HCT116 (cell line): ENCODE measurements around the gene PDE4D. TPM values are rescaled to one million over a fixed set of nuclear protein-coding genes. Genes with fewer than 3 reads are reported as not detected.

Experiments used
- ATAC-seq: fragments of 200-7000 bp; cut with Tn5 transposase; 2 replicates; pipeline ENCODE4 v1.9.1; 2020; ENCODE audit warnings: mild to moderate bottlenecking, moderate library complexity
- BruUV-seq: library from RNA; stranded (reverse); fragments of 400-500 nt; replicated peaks from 2 replicates; lab custom pipeline; 2021; lab: Mats Ljungman, UMichigan
- CTCF ChIA-PET: fragments of 300-600 bp; sonication (Branson Sonifier 250); formaldehyde crosslinking; loops from one replicate; lab custom pipeline; 2021; ENCODE audit warnings: antibody characterized with exemption; lab: Charles Lee
- POLR2A ChIA-PET: fragments of 300-600, 350-600 bp; sonication (Branson Sonifier 250); formaldehyde crosslinking; loops from one replicate; lab custom pipeline; 2021; ENCODE audit warnings: antibody characterized with exemption; lab: Charles Lee
- RAD21 ChIA-PET, 2 experiments: fragments of 300-600 bp; sonication (Branson Sonifier 250); formaldehyde crosslinking; loops; one replicate each; lab custom pipeline; 2023; ENCODE audit warnings: low total read pairs in 2 of 2; ENCODE audit not compliant: uncharacterized antibody in 2 of 2, unreplicated experiment in 2 of 2, low non-redundant PET in 1 of 2; lab: Charles Lee
- DNase-seq: peaks from one replicate; pipeline ENCODE4 v3.0.0-alpha.2; 2010; ENCODE audit warnings: low read depth, low spot score
- H2AFZ ChIP-seq: fragments of 200-600 bp; shearing (Covaris generic), sonication (generic); 2 replicates; pipeline ENCODE4 v1.6.1; 2017; ENCODE audit warnings: low read depth, mixed run types, mixed read lengths, antibody characterized with exemption, low read length; ENCODE audit not compliant: poor library complexity, severe bottlenecking
- H3K27ac ChIP-seq: 2 replicates; pipeline ENCODE4 v1.5.1; 2012; ENCODE audit warnings: low read depth, low read length
- H3K27me3 ChIP-seq: fragments of 200-600 bp; sonication (generic); 2 replicates; pipeline ENCODE4 v1.6.1; 2016; ENCODE audit warnings: mixed run types, low read length, mixed read lengths; ENCODE audit not compliant: insufficient read depth
- H3K36me3 ChIP-seq, 2 experiments: fragments of 200-500 bp in 1 of 2; fragments of 200-600 bp in 1 of 2; sonication (Bioruptor generic) in 1 of 2; sonication (generic) in 1 of 2; 2 replicates each; pipeline versions ENCODE4 v1.5.1 to v1.6.1; 2014 to 2016; ENCODE audit warnings: low read length in 2 of 2, inconsistent platforms in 1 of 2, mixed read lengths in 1 of 2, mixed run types in 1 of 2; ENCODE audit not compliant: insufficient read depth in 2 of 2, control insufficient read depth in 1 of 2
- H3K4me1 ChIP-seq, 2 experiments: fragments of 200-600 bp in 1 of 2; sonication (generic) in 1 of 2; 2 replicates each; pipeline versions ENCODE4 v1.5.1 to v1.6.1; 2012 to 2017; ENCODE audit warnings: low read length in 2 of 2, inconsistent platforms in 1 of 2, mild to moderate bottlenecking in 1 of 2, mixed read lengths in 1 of 2, mixed run types in 1 of 2, moderate library complexity in 1 of 2; ENCODE audit not compliant: insufficient read depth in 2 of 2, control insufficient read depth in 1 of 2
- H3K4me2 ChIP-seq: fragments of 200-600 bp; sonication (generic); 2 replicates; pipeline ENCODE4 v1.6.1; 2017; ENCODE audit warnings: mixed run types, low read length, mixed read lengths
- H3K4me3 ChIP-seq, 2 experiments: fragments of 200-600 bp in 1 of 2; sonication (generic) in 1 of 2; replicated peaks in 1 of 2; 2 replicates each; pipeline ENCODE4 v1.5.1; 2011 to 2016; ENCODE audit warnings: low read length in 2 of 2, control low read depth in 1 of 2, low read depth in 1 of 2, mild to moderate bottlenecking in 1 of 2, mixed read lengths in 1 of 2, mixed run types in 1 of 2
- H3K79me2 ChIP-seq: fragments of 200-600 bp; sonication (generic); 2 replicates; pipeline ENCODE4 v1.6.1; 2017; ENCODE audit warnings: mild to moderate bottlenecking, mixed run types, low read length, moderate library complexity, mixed read lengths; ENCODE audit not compliant: insufficient read depth
- H3K9ac ChIP-seq: fragments of 200-600 bp; sonication (generic); 2 replicates; pipeline ENCODE4 v1.6.1; 2016; ENCODE audit warnings: low read length, mixed read lengths
- H3K9me2 ChIP-seq: fragments of 200-600 bp; sonication (generic), shearing (Covaris generic); 2 replicates; pipeline ENCODE4 v1.6.1; 2017; ENCODE audit warnings: mixed run types, mild to moderate bottlenecking, moderate library complexity; ENCODE audit not compliant: insufficient read depth
- H3K9me3 ChIP-seq, 2 experiments: fragments of 200-500 bp in 1 of 2; fragments of 200-600 bp in 1 of 2; sonication (Bioruptor generic) in 1 of 2; sonication (generic) in 1 of 2; 2 replicates each; pipeline ENCODE4 v1.6.1; 2014 to 2017; ENCODE audit warnings: low read length in 2 of 2, mixed read lengths in 2 of 2, inconsistent platforms in 1 of 2, low read depth in 1 of 2, mild to moderate bottlenecking in 1 of 2, mixed run types in 1 of 2, moderate library complexity in 1 of 2; ENCODE audit not compliant: control insufficient read depth in 1 of 2, insufficient read depth in 1 of 2
- H4K20me1 ChIP-seq: fragments of 200-600 bp; sonication (generic), shearing (Covaris generic); 2 replicates; pipeline ENCODE4 v1.6.1; 2017; ENCODE audit warnings: mixed run types, mild to moderate bottlenecking, moderate library complexity; ENCODE audit not compliant: insufficient read depth
- CBX3 ChIP-seq: IDR thresholded peaks from 2 replicates; pipeline ENCODE4 v1.6.1; 2012; ENCODE audit warnings: low read depth
- CEBPB ChIP-seq: IDR thresholded peaks from 2 replicates; pipeline ENCODE4 v1.6.1; 2012; ENCODE audit warnings: low read depth
- ELF1 ChIP-seq: IDR thresholded peaks from 2 replicates; pipeline ENCODE4 v1.6.1; 2012; ENCODE audit warnings: low read depth, borderline replicate concordance
- EZH2phosphoT487 ChIP-seq: fragments of 200-600 bp; IDR thresholded peaks from 2 replicates; pipeline ENCODE4 v1.6.1; 2018; ENCODE audit warnings: antibody characterized with exemption, borderline replicate concordance
- FOSL1 ChIP-seq: IDR thresholded peaks from 2 replicates; pipeline ENCODE4 v1.6.1; 2012; ENCODE audit warnings: low read depth
- JUND ChIP-seq: IDR thresholded peaks from 2 replicates; pipeline ENCODE4 v1.6.1; 2012
- POLR2A ChIP-seq: IDR thresholded peaks from 2 replicates; pipeline ENCODE4 v1.7.0; 2011; ENCODE audit warnings: borderline replicate concordance; ENCODE audit not compliant: insufficient read depth, insufficient read length; ENCODE audit errors: extremely low read depth
- POLR2AphosphoS5 ChIP-seq: IDR thresholded peaks from 2 replicates; pipeline ENCODE4 v1.6.1; 2011; ENCODE audit warnings: mild to moderate bottlenecking, low read depth, low read length, moderate library complexity
- RAD21 ChIP-seq: IDR thresholded peaks from 2 replicates; pipeline ENCODE4 v1.6.1; 2012; ENCODE audit warnings: low read depth, mild to moderate bottlenecking
- SP1 ChIP-seq: IDR thresholded peaks from 2 replicates; pipeline ENCODE4 v1.6.1; 2012; ENCODE audit warnings: low read depth
- SRF ChIP-seq: IDR thresholded peaks from 2 replicates; pipeline ENCODE4 v1.6.1; 2012; ENCODE audit warnings: low read depth
- TCF7L2 ChIP-seq: IDR thresholded peaks from 2 replicates; pipeline ENCODE4 v1.7.0; 2011; ENCODE audit warnings: borderline replicate concordance, inconsistent platforms; ENCODE audit not compliant: insufficient read depth, insufficient read length; ENCODE audit errors: extremely low read depth
- YY1 ChIP-seq: IDR thresholded peaks from 2 replicates; pipeline ENCODE4 v1.6.1; 2011; ENCODE audit warnings: low read length, low read depth, moderate library complexity, mild to moderate bottlenecking; ENCODE audit not compliant: insufficient replicate concordance; ENCODE audit errors: extremely low read depth
- ZNF274 ChIP-seq: fragments of 200-500 bp; sonication (Bioruptor generic); IDR thresholded peaks from 2 replicates; pipeline ENCODE4 v1.6.1; 2014; ENCODE audit warnings: mild to moderate bottlenecking, low read depth, low read length, inconsistent platforms
- intact Hi-C: fragments of 100-400 bp; cut with micrococcal nuclease; formaldehyde crosslinking; loops from 2 replicates; pipeline ENCODE4 v1.10.0; 2022
- total RNA-seq: library from RNA; stranded (reverse); gene quantifications from one replicate; pipeline ENCODE4 v1.2.1, GENCODE V29; 2021; ENCODE audit not compliant: unreplicated experiment
- TF ChIP-seq, protein P1 (sequence below), 3 experiments: fragments of 200-600 bp in 1 of 3; sonication (generic) in 1 of 3; IDR thresholded peaks in 2 of 3; conservative IDR thresholded peaks in 1 of 3; 2 replicates each; pipeline ENCODE4 v1.5.1; 2012 to 2017; ENCODE audit warnings: low read depth in 2 of 3, low read length in 2 of 3, antibody characterized with exemption in 1 of 3, borderline replicate concordance in 1 of 3, control low read depth in 1 of 3, mild to moderate bottlenecking in 1 of 3, mixed read lengths in 1 of 3, mixed run types in 1 of 3, moderate library complexity in 1 of 3; ENCODE audit not compliant: insufficient read depth in 1 of 3
- TF ChIP-seq, protein P2 (sequence below): IDR thresholded peaks from 2 replicates; pipeline ENCODE4 v1.6.1; 2012
- TF ChIP-seq, protein P3 (sequence below): IDR thresholded peaks from 2 replicates; pipeline ENCODE4 v1.6.1; 2012; ENCODE audit warnings: low read depth
- TF ChIP-seq, protein P4 (sequence below): IDR thresholded peaks from 2 replicates; pipeline ENCODE4 v1.6.1; 2012
- TF ChIP-seq, protein P5 (sequence below): IDR thresholded peaks from 2 replicates; pipeline ENCODE4 v1.6.1; 2011; ENCODE audit warnings: mild to moderate bottlenecking, low read length, moderate library complexity; ENCODE audit not compliant: insufficient replicate concordance; ENCODE audit errors: extremely low read depth

PDE4D gene
- total RNA-seq, 1 experiment from 2014 or later: 1.1 TPM

DNA sequence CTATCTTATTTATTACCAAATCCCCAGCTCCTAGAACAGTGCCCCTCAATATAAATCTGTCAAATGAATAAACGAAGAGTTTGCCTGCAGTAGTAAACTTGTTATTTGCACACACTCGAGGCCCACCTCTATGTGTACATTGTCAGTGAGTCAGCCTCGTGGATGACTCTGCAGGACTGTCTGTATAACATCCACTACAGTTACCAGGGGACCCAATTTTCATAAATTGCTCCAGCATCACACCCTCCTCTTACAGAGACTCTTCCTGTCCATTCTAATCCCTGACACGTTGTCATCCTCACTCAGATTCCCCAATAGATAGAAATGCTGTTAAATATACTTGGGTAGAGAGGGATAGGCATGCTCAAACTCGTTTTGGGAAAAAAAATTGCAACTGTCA, 832.1 kb downstream of the PDE4D start:
- Histone ChIP-seq H3K4me3 (no peak overlapping the region), H3K9me2 (no peaks in the 10 kb centered on the region), H3K4me2 (no peak overlapping the region), H3K79me2 (no peaks in the 10 kb centered on the region), H3K27me3 (peaks cover 47% of the 10 kb centered on the region), H2AFZ (no peak overlapping the region), H3K9me3 (no peaks in the 10 kb centered on the region), H4K20me1 (no peaks in the 10 kb centered on the region), H3K9ac (no peak overlapping the region), H3K27ac (no peak overlapping the region), H3K4me1 (no peaks in the 10 kb centered on the region), H3K36me3 (no peaks in the 10 kb centered on the region)
- ChIA-PET CTCF (no interaction called here), POLR2A (no interaction called here), RAD21 (no interaction called here)
- TF ChIP-seq, protein P1, sequence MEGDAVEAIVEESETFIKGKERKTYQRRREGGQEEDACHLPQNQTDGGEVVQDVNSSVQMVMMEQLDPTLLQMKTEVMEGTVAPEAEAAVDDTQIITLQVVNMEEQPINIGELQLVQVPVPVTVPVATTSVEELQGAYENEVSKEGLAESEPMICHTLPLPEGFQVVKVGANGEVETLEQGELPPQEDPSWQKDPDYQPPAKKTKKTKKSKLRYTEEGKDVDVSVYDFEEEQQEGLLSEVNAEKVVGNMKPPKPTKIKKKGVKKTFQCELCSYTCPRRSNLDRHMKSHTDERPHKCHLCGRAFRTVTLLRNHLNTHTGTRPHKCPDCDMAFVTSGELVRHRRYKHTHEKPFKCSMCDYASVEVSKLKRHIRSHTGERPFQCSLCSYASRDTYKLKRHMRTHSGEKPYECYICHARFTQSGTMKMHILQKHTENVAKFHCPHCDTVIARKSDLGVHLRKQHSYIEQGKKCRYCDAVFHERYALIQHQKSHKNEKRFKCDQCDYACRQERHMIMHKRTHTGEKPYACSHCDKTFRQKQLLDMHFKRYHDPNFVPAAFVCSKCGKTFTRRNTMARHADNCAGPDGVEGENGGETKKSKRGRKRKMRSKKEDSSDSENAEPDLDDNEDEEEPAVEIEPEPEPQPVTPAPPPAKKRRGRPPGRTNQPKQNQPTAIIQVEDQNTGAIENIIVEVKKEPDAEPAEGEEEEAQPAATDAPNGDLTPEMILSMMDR (IDR thresholded peaks at IDR 0.05 in 2 of 3, conservative IDR thresholded peaks at IDR 0.05 in 1 of 3; ENCODE audit: borderline replicate concordance in 1 of 3, insufficient read depth in 1 of 3, low read depth in 2 of 3, low read length in 2 of 3): no peak
- TF ChIP-seq RAD21: no peak
- TF ChIP-seq, protein P2, sequence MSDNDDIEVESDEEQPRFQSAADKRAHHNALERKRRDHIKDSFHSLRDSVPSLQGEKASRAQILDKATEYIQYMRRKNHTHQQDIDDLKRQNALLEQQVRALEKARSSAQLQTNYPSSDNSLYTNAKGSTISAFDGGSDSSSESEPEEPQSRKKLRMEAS: no peak
- TF ChIP-seq POLR2A: no peak
- TF ChIP-seq EZH2phosphoT487: no peak
- no peak for TF ChIP-seq ELF1
- TF ChIP-seq, protein P3, sequence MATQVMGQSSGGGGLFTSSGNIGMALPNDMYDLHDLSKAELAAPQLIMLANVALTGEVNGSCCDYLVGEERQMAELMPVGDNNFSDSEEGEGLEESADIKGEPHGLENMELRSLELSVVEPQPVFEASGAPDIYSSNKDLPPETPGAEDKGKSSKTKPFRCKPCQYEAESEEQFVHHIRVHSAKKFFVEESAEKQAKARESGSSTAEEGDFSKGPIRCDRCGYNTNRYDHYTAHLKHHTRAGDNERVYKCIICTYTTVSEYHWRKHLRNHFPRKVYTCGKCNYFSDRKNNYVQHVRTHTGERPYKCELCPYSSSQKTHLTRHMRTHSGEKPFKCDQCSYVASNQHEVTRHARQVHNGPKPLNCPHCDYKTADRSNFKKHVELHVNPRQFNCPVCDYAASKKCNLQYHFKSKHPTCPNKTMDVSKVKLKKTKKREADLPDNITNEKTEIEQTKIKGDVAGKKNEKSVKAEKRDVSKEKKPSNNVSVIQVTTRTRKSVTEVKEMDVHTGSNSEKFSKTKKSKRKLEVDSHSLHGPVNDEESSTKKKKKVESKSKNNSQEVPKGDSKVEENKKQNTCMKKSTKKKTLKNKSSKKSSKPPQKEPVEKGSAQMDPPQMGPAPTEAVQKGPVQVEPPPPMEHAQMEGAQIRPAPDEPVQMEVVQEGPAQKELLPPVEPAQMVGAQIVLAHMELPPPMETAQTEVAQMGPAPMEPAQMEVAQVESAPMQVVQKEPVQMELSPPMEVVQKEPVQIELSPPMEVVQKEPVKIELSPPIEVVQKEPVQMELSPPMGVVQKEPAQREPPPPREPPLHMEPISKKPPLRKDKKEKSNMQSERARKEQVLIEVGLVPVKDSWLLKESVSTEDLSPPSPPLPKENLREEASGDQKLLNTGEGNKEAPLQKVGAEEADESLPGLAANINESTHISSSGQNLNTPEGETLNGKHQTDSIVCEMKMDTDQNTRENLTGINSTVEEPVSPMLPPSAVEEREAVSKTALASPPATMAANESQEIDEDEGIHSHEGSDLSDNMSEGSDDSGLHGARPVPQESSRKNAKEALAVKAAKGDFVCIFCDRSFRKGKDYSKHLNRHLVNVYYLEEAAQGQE: no peak
- TF ChIP-seq CBX3: no peak
- no peak for TF ChIP-seq CEBPB
- TF ChIP-seq SP1: no peak
- TF ChIP-seq, protein P4, sequence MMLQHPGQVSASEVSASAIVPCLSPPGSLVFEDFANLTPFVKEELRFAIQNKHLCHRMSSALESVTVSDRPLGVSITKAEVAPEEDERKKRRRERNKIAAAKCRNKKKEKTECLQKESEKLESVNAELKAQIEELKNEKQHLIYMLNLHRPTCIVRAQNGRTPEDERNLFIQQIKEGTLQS: no peak
- TF ChIP-seq, protein P5, sequence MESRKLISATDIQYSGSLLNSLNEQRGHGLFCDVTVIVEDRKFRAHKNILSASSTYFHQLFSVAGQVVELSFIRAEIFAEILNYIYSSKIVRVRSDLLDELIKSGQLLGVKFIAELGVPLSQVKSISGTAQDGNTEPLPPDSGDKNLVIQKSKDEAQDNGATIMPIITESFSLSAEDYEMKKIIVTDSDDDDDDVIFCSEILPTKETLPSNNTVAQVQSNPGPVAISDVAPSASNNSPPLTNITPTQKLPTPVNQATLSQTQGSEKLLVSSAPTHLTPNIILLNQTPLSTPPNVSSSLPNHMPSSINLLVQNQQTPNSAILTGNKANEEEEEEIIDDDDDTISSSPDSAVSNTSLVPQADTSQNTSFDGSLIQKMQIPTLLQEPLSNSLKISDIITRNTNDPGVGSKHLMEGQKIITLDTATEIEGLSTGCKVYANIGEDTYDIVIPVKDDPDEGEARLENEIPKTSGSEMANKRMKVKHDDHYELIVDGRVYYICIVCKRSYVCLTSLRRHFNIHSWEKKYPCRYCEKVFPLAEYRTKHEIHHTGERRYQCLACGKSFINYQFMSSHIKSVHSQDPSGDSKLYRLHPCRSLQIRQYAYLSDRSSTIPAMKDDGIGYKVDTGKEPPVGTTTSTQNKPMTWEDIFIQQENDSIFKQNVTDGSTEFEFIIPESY: no peak
- no peak for TF ChIP-seq YY1
- no peak for TF ChIP-seq TCF7L2
- TF ChIP-seq ZNF274: no peak
- no peak for TF ChIP-seq SRF
- TF ChIP-seq POLR2AphosphoS5: no peak
- TF ChIP-seq JUND: no peak
- TF ChIP-seq FOSL1: no peak
- no TSS peak for BruUV-seq
- ATAC-seq: no peak
- no peak for DNase-seq
- intact Hi-C loops: no loop called here
